ENCODE results near the gene SSNA1. TPM values are rescaled to one million over a fixed set of nuclear protein-coding genes. Genes with fewer than 3 reads are reported as not detected.

SSNA1 gene
- total and polyA plus RNA-seq, 9 donors: 1.6 to 60.7 (median 44.5) TPM

GRCh38 chr9:137225699-137226331 is 37.3 kb downstream of the SSNA1 start:
- Histone ChIP-seq H3K4me1 (ENCODE audit: insufficient read depth) (peaks cover 6% of the 10 kb centered on the region), H3K27me3 (peaks cover 11% of the 10 kb centered on the region), H3K27ac (no peak overlapping the region), H3K9me3 (no peaks in the 10 kb centered on the region), H3K36me3 (no peaks in the 10 kb centered on the region), H3K4me3 (no peak overlapping the region)
- TF ChIP-seq EP300 (IDR thresholded peaks at IDR 0.05) (no peak), POLR2A (IDR thresholded peaks at IDR 0.05) (no peak)
- TF ChIP-seq, protein P1, sequence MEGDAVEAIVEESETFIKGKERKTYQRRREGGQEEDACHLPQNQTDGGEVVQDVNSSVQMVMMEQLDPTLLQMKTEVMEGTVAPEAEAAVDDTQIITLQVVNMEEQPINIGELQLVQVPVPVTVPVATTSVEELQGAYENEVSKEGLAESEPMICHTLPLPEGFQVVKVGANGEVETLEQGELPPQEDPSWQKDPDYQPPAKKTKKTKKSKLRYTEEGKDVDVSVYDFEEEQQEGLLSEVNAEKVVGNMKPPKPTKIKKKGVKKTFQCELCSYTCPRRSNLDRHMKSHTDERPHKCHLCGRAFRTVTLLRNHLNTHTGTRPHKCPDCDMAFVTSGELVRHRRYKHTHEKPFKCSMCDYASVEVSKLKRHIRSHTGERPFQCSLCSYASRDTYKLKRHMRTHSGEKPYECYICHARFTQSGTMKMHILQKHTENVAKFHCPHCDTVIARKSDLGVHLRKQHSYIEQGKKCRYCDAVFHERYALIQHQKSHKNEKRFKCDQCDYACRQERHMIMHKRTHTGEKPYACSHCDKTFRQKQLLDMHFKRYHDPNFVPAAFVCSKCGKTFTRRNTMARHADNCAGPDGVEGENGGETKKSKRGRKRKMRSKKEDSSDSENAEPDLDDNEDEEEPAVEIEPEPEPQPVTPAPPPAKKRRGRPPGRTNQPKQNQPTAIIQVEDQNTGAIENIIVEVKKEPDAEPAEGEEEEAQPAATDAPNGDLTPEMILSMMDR (IDR thresholded peaks at IDR 0.05): no peak
- no peak for DNase-seq
- 73 to 79% (median 74%) methylated on average over 18 to 21 of the region's 21 CpGs for WGBS, 3 donors
- intact Hi-C loops (cut with DNase I): loop anchor here in 3 of 4 donors (5.0 to 10.0 kb wide), 3 partner anchors 99 to 441 kb away; no protein-coding TSS in a partner anchor

DNA sequence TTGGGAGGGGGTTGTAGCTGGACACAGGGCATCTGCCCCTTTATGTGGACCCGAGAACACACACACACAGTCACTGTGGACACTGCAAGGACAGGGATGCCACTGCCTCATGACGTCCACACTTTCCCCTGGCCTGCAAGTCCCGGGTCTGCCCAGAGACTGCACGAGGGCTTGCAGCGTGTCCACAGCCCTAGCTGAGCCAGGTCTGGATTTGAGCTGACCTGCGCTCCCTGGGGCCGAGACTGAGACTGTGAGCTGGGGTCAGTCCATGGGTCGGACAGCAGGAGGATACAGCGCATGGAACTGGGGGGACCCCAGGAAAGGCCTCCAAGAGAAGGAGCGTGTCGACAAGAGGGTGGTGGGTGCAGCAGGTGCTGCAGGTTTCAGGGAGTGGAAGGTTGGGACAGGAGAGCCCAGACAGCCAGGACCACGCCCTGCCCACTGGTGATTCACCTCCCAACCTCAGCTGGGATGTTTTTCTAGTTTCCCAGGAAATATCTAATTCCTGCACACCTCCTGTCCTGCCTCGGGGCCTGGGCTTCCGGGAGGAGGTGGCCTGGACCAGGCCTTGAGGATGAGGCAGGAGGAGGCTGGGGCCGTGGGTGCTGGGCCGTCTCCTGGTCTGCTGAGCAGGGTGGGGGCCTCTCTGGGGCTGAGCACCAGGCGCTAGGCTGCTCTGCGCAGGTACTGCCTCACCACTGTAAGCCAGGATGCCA is 38.0 kb downstream of the SSNA1 start:
- 55 to 65% (median 61%) methylated on average over 18 of the region's 18 CpGs for WGBS, 3 donors
- intact Hi-C loops (cut with DNase I): loop anchor here in 3 of 4 donors (5.0 to 10.0 kb wide), 3 partner anchors 99 to 442 kb away; no protein-coding TSS in a partner anchor
- H3K36me3 ChIP-seq: no peaks in the 10 kb centered on the region
- no peak overlapping the region for H3K4me3 ChIP-seq
- peaks cover 12% of the 10 kb centered on the region for H3K27me3 ChIP-seq
- H3K27ac ChIP-seq: no peak overlapping the region
- no peak for DNase-seq
- no peaks in the 10 kb centered on the region for H3K9me3 ChIP-seq
- TF ChIP-seq EP300 (IDR thresholded peaks at IDR 0.05) (no peak), POLR2A (IDR thresholded peaks at IDR 0.05) (no peak)
- TF ChIP-seq, protein P1 (IDR thresholded peaks at IDR 0.05): no peak
- H3K4me1 ChIP-seq (ENCODE audit: insufficient read depth): peaks cover 6% of the 10 kb centered on the region

DNA sequence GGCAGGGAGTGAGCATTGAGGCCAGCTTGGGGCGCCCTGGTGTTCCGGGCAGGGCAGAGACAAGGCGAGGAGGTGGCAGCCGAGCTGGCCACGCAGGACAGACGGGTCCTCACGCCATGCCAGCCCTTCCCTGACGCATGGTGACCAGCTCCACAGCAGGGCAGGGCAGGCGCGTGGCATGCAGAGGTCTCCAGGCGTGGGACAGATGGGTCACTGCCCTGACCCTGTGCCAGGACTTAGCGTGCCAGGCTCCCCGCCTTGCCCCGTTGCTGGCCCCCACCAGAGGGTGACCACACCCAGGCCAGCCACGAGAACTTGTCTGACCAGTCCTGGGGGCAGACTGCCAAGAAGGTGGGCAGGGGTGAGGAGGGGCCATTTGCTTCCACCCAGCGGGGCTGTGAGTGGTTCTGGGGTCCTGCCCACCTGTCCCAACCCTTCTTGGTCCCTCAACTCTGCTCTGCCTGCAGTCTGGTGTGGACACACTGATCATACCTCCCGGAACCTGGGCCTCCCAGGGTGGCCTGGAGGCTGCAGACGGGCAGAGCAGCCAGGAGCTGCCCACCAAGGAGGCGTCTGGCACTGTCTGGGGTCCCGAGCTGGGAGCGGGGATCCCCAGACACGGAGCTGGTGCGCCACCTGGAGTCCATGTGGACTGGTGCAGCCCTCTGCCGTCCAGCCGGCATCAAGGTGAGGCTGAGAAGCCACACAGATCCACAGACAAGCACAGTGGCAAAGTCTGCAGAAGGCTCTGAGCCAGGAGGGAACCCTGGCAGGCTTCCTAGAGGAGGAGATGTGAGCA is 38.8 kb downstream of the SSNA1 start, which contains the start of gene RNF224:
Gene RNF224, plus strand, starts transcription at position 449 of the 799 bp plus-strand sequence. CDS start 834 bp downstream, outside the sequence.
- intact Hi-C loops (cut with DNase I): loop anchor here in 3 of 4 donors (5.0 to 10.0 kb wide), 3 partner anchors 100 to 442 kb away; no protein-coding TSS in a partner anchor
- Histone ChIP-seq H3K36me3 (no peaks in the 10 kb centered on the region), H3K4me3 (no peak within 1 kb of the TSS), H3K9me3 (no peaks in the 10 kb centered on the region), H3K4me1 (ENCODE audit: insufficient read depth) (peaks cover 6% of the 10 kb centered on the region), H3K27me3 (peaks cover 12% of the 10 kb centered on the region), H3K27ac (no peak within 1 kb of the TSS)
- no peak for TF ChIP-seq POLR2A (IDR thresholded peaks at IDR 0.05)
- TF ChIP-seq, protein P1 (IDR thresholded peaks at IDR 0.05): peak; percentile 35 to 77 (median 63)
- DNase-seq: peak; percentile 59 to 80 (median 72)
- 29 to 35% (median 32%) methylated on average over 25 of the region's 25 CpGs for WGBS, 3 donors

All from ovary (tissue), 9 donors.